ENCODE measurements around the gene SPR.

Gene SPR

GRCh38 chr2:72935611-72935957 lies 48.4 kb downstream of the SPR start:
- Histone ChIP-seq H3K9me3 (ENCODE audit: control insufficient read depth, insufficient read depth, low read depth, low read length) (no peaks in the 10 kb centered on the region), H3K4me3 (ENCODE audit: low read depth, low read length) (no peak overlapping the region), H3K27me3 (ENCODE audit: control insufficient read depth, insufficient read depth, low read length) (peaks cover 68% of the 10 kb centered on the region), H3K36me3 (ENCODE audit: control insufficient read depth, insufficient read depth, low read length) (no peaks in the 10 kb centered on the region), H3K9ac (ENCODE audit: low read length) (no peak overlapping the region), H3K4me1 (ENCODE audit: control insufficient read depth, insufficient read depth, low read length) (peaks cover 7% of the 10 kb centered on the region), H3K27ac (ENCODE audit: low read depth, low read length) (no peak overlapping the region)

- peaks cover 17% of the 10 kb centered on the region for H3K4me1 ChIP-seq (ENCODE audit: control insufficient read depth, insufficient read depth, low read length)
- H3K27ac ChIP-seq (ENCODE audit: low read depth, low read length), result no peak overlapping the region
- H3K4me3 ChIP-seq (ENCODE audit: low read depth, low read length), result no peak overlapping the region
- H3K36me3 ChIP-seq (ENCODE audit: control insufficient read depth, insufficient read depth, low read length), result no peaks in the 10 kb centered on the region
- H3K9me3 ChIP-seq (ENCODE audit: control insufficient read depth, insufficient read depth, low read depth, low read length), result no peaks in the 10 kb centered on the region
- H3K9ac ChIP-seq (ENCODE audit: low read length), result no peak overlapping the region
- peaks cover 56% of the 10 kb centered on the region for H3K27me3 ChIP-seq (ENCODE audit: control insufficient read depth, insufficient read depth, low read length)
These were observed 49.6 kb downstream of the SPR start for GRCh38 chr2:72936660-72937355.

GRCh38 chr2:72937356-72937669 lies 50.1 kb downstream of the SPR start:
- Histone ChIP-seq H3K36me3 (ENCODE audit: control insufficient read depth, insufficient read depth, low read length) (no peaks in the 10 kb centered on the region), H3K27me3 (ENCODE audit: control insufficient read depth, insufficient read depth, low read length) (peaks cover 51% of the 10 kb centered on the region), H3K27ac (ENCODE audit: low read depth, low read length) (no peak overlapping the region), H3K9ac (ENCODE audit: low read length) (no peak overlapping the region), H3K4me1 (ENCODE audit: control insufficient read depth, insufficient read depth, low read length) (peaks cover 17% of the 10 kb centered on the region), H3K4me3 (ENCODE audit: low read depth, low read length) (no peak overlapping the region), H3K9me3 (ENCODE audit: control insufficient read depth, insufficient read depth, low read depth, low read length) (no peaks in the 10 kb centered on the region)

GRCh38 chr2:72938455-72938854 lies 51.2 kb downstream of the SPR start:
- Histone ChIP-seq H3K36me3 (ENCODE audit: control insufficient read depth, insufficient read depth, low read length) (no peaks in the 10 kb centered on the region; the same call in 1 of the 2 replicates), H3K4me1 (ENCODE audit: control insufficient read depth, insufficient read depth, low read length) (peaks cover 17% of the 10 kb centered on the region), H3K9ac (ENCODE audit: low read length) (no peak overlapping the region), H3K27ac (ENCODE audit: low read depth, low read length) (no peak overlapping the region), H3K9me3 (ENCODE audit: control insufficient read depth, insufficient read depth, low read depth, low read length) (no peaks in the 10 kb centered on the region), H3K4me3 (ENCODE audit: low read depth, low read length) (no peak overlapping the region), H3K27me3 (ENCODE audit: control insufficient read depth, insufficient read depth, low read length) (peaks cover 40% of the 10 kb centered on the region)

- Histone ChIP-seq H3K4me3 (ENCODE audit: low read depth, low read length) (no peak overlapping the region), H3K27ac (ENCODE audit: low read depth, low read length) (no peak overlapping the region), H3K9ac (ENCODE audit: low read length) (no peak overlapping the region), H3K4me1 (ENCODE audit: control insufficient read depth, insufficient read depth, low read length) (peaks cover 13% of the 10 kb centered on the region), H3K9me3 (ENCODE audit: control insufficient read depth, insufficient read depth, low read depth, low read length) (no peaks in the 10 kb centered on the region), H3K27me3 (ENCODE audit: control insufficient read depth, insufficient read depth, low read length) (peaks cover 20% of the 10 kb centered on the region), H3K36me3 (ENCODE audit: control insufficient read depth, insufficient read depth, low read length) (no peaks in the 10 kb centered on the region; the same call in 1 of the 2 replicates)
These were observed 53.2 kb downstream of the SPR start for GRCh38 chr2:72940361-72940760.

- Histone ChIP-seq H3K4me3 (ENCODE audit: low read depth, low read length) (no peak overlapping the region), H3K9me3 (ENCODE audit: control insufficient read depth, insufficient read depth, low read depth, low read length) (no peaks in the 10 kb centered on the region), H3K36me3 (ENCODE audit: control insufficient read depth, insufficient read depth, low read length) (no peaks in the 10 kb centered on the region; the same call in 1 of the 2 replicates), H3K9ac (ENCODE audit: low read length) (no peak overlapping the region), H3K4me1 (ENCODE audit: control insufficient read depth, insufficient read depth, low read length) (peaks cover 13% of the 10 kb centered on the region), H3K27ac (ENCODE audit: low read depth, low read length) (no peak overlapping the region), H3K27me3 (ENCODE audit: control insufficient read depth, insufficient read depth, low read length) (peaks cover 16% of the 10 kb centered on the region)
These were observed 53.6 kb downstream of the SPR start for GRCh38 chr2:72940786-72941185.

Data from HUES6 (cell line).